ENCODE results near the gene ESR2. TPM values are rescaled to one million over a fixed set of nuclear protein-coding genes. Genes with fewer than 3 reads are reported as not detected.

The ESR2 gene
- total and polyA plus RNA-seq, 2 of the 8 experiments (the other 6 are each of a cell fraction or from before 2014, with no cell fraction given): 0.19 to 0.23 TPM

- DNase-seq (ENCODE audit: low read depth in 1 of 2, low spot score in 2 of 2): no peak
- Histone ChIP-seq H2AK5ac (ENCODE audit: low read depth, low read length) (no peak overlapping the region), H3K23ac (ENCODE audit: insufficient read length) (no peak overlapping the region), H3K4ac (replicated peaks; ENCODE audit: insufficient read length, low read depth, low read length) (no peak overlapping the region), H3K27me3 (replicated peaks in 1 of 4; ENCODE audit: control insufficient read depth in 3 of 4, extremely low read depth in 1 of 4, insufficient read depth in 3 of 4, low read length in 3 of 4) (no peaks in the 10 kb centered on the region), H2BK120ac (replicated peaks; ENCODE audit: low read depth, low read length) (no peak overlapping the region), H3K56ac (replicated peaks; ENCODE audit: insufficient read length, low read depth, low read length) (no peak overlapping the region), H3K4me1 (replicated peaks in 1 of 4; ENCODE audit: control insufficient read depth in 3 of 4, insufficient read depth in 4 of 4, low read length in 3 of 4) (no peaks in the 10 kb centered on the region), H4K5ac (ENCODE audit: insufficient read length, low read depth, low read length) (no peak overlapping the region), H2AFZ (ENCODE audit: low read length) (no peak overlapping the region), H2BK12ac (ENCODE audit: low read depth, low read length) (no peak overlapping the region), H3K4me2 (ENCODE audit: insufficient read depth in 1 of 2, low read depth in 2 of 2, low read length in 2 of 2) (no peak overlapping the region), H3K9ac (replicated peaks in 1 of 4; ENCODE audit: extremely low read depth in 1 of 4, low read depth in 3 of 4, low read length in 3 of 4) (no peak overlapping the region), H3K4me3 (ENCODE audit: extremely low read depth in 1 of 4, insufficient read depth in 2 of 4, low read depth in 3 of 4, low read length in 4 of 4) (no peak overlapping the region), H3K9me3 (ENCODE audit: insufficient read depth in 2 of 2, low read depth in 1 of 2, low read length in 1 of 2) (no peaks in the 10 kb centered on the region), H3K36me3 (ENCODE audit: control insufficient read depth in 2 of 4, insufficient read depth in 4 of 4, low read length in 3 of 4) (peaks cover 0 to 5% (median 3%) of the 10 kb centered on the region in 4 experiments; a peak in 5 of 8 replicates), H2BK15ac (ENCODE audit: low read length) (no peak overlapping the region), H2BK5ac (ENCODE audit: low read depth, low read length) (no peak overlapping the region), H3K79me2 (ENCODE audit: control insufficient read depth in 1 of 2, insufficient read depth in 2 of 2, low read length in 2 of 2) (no peaks in the 10 kb centered on the region), H3K14ac (ENCODE audit: insufficient read length) (no peak overlapping the region), H4K91ac (replicated peaks; ENCODE audit: insufficient read length, low read length) (no peak overlapping the region), H3K79me1 (ENCODE audit: low read depth, low read length) (no peaks in the 10 kb centered on the region), H3K18ac (ENCODE audit: extremely low read depth, low read length) (no peak overlapping the region), H3K23me2 (ENCODE audit: low read depth, low read length) (no peaks in the 10 kb centered on the region), H2BK20ac (ENCODE audit: low read length) (no peak overlapping the region), H3K27ac (ENCODE audit: low read depth, low read length) (no peak overlapping the region), H4K20me1 (replicated peaks in 1 of 2; ENCODE audit: control insufficient read depth in 1 of 2, insufficient read depth in 2 of 2, low read length in 2 of 2) (peaks cover 0 to 3% of the 10 kb centered on the region in 2 experiments), H4K8ac (ENCODE audit: extremely low read depth, insufficient read depth, low read length) (no peak overlapping the region)
- no peak for TF ChIP-seq EZH2 (IDR thresholded peaks at IDR 0.05; ENCODE audit: low read depth, low read length, severe bottlenecking)
- no peak for TF ChIP-seq SAP30 (IDR thresholded peaks at IDR 0.05; ENCODE audit: insufficient read depth, insufficient replicate concordance, low read length)
- TF ChIP-seq MAX (IDR thresholded peaks at IDR 0.05): no peak
- TF ChIP-seq BACH1 (IDR thresholded peaks at IDR 0.05; ENCODE audit: low read length): no peak
- TF ChIP-seq KDM4A (IDR thresholded peaks at IDR 0.05; ENCODE audit: low read depth, low read length, severe bottlenecking): no peak
- peak; percentile 49 to 62 for TF ChIP-seq RAD21 (IDR thresholded peaks at IDR 0.05 in 1 of 2, conservative IDR thresholded peaks at IDR 0.05 in 1 of 2; ENCODE audit: low read depth in 2 of 2, low read length in 2 of 2)
- no peak for TF ChIP-seq BRCA1 (IDR thresholded peaks at IDR 0.05; ENCODE audit: low read depth, low read length)
- TF ChIP-seq SP2 (IDR thresholded peaks at IDR 0.05; ENCODE audit: low read length): no peak
- no peak for TF ChIP-seq SIRT6 (IDR thresholded peaks at IDR 0.05; ENCODE audit: low read length)
- no peak for TF ChIP-seq EGR1 (IDR thresholded peaks at IDR 0.05; ENCODE audit: borderline replicate concordance, low read depth, low read length)
- peak in 2 of 3 experiments; percentile 22 to 31; a peak in 2 of 4 replicates for TF ChIP-seq CTCF (IDR thresholded peaks at IDR 0.05; ENCODE audit: control extremely low read depth in 1 of 3, insufficient read depth in 1 of 3, low read depth in 1 of 3, low read length in 3 of 3)
- 85% methylated on average over 3 of the region's 3 CpGs; no CpG with 5 or more reads in 1 of the 2 experiments for WGBS, 2 experiments (ENCODE audit: extremely low coverage in 1 of 2, insufficient coverage in 1 of 2, insufficient read length in 1 of 2, insufficient replicate concordance in 2 of 2, low coverage in 1 of 2, low lambda C conversion rate in 2 of 2, missing lambda C conversion rate in 1 of 2)
- no peak for FAIRE-seq
- CTCF ChIA-PET (ENCODE audit: partially characterized antibody): interaction anchor here (1.3 to 2.0 kb wide), 2 partner anchors 22 to 145 kb away, joined by 3 to 6 read pairs; no protein-coding TSS in a partner anchor
- POLR2A ChIA-PET (ENCODE audit: partially characterized antibody): no interaction called here
These were observed 134.6 kb downstream of the ESR2 start for GRCh38 chr14:64159588-64159987.
